ENCODE measurements around the gene NTHL1.

NTHL1 gene

GRCh38 chr16:1991135-1991551, 56.5 kb downstream of the NTHL1 start:
- DNase-seq, result no peak

DNA sequence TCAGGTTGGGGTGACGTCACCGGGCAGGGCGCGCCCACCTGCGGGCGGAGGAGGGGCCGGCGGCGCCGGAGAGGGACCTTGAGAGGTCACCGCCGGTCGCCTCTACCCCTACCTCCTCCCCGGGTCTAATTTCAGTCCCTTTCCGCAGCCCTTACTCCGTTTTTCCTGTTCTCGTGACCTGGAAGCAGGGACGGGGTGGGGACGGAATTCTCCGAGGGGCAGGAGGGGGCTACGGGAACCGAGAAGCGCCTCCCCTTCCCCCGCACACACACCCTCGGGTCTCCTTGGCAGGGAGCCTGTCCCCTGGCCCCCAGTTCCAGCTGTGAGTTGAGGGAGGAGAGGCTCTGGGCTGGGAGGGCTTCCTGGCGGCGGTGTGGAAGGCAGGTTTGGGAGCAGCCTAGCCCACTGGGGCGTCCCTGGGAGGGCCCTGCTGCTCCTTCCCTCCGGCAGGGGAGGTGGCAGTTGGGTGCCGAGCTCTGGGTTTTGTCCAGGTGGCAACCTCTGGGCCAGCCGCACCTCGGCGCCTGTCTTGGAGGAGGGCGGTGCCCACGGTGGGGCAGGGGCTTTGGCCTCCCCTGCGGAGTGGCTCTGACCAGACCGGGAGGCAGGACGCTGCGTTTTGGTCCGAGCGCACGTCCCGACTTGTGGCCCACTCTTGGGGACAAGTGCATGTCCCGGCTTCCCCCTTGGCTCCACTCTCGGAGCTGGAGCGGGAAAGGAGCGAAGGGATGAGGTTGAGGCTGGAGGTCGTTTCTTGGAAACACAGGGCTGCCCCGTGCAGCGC, 57.1 kb downstream of the NTHL1 start:
- no peak for DNase-seq

GRCh38 chr16:1990101-1990350, 57.6 kb downstream of the NTHL1 start:
- no peak for DNase-seq
